Bronchial epithelial cell (primary cell): ENCODE measurements around the gene TCF25. TPM values are rescaled to one million over a fixed set of nuclear protein-coding genes. Genes with fewer than 3 reads are reported as not detected.
"Not testable (repeated sequence)": the region's sequence is repeated elsewhere in the genome, so short reads cannot be mapped to it uniquely, and the experiment has no call there.

Experiments used
- DNase-seq: peaks from one replicate; pipeline ENCODE4 v3.0.0-alpha.2; 2010; ENCODE audit warnings: low read depth
- FAIRE-seq: peaks from 2 replicates; lab custom pipeline; 2011; peaks lifted over from hg19 to GRCh38; lab: Jason Lieb, UNC
- H3K27me3 ChIP-seq: 2 replicates; pipeline ENCODE4 v1.5.1; 2011; ENCODE audit warnings: low read length; ENCODE audit not compliant: control insufficient read depth, insufficient read depth
- H3K36me3 ChIP-seq: 2 replicates; pipeline ENCODE4 v1.5.1; 2011; ENCODE audit warnings: low read length; ENCODE audit not compliant: control insufficient read depth, insufficient read depth
- H3K4me3 ChIP-seq: 2 replicates; pipeline ENCODE4 v1.5.1; 2011; ENCODE audit warnings: mild to moderate bottlenecking, low read depth, low read length, control low read depth
- CTCF ChIP-seq: IDR thresholded peaks from 2 replicates; pipeline ENCODE4 v1.5.1; 2011; ENCODE audit warnings: mild to moderate bottlenecking, moderate library complexity, low read length, control low read depth, inconsistent platforms; ENCODE audit not compliant: insufficient read depth, severe bottlenecking
- total RNA-seq: library from RNA; depleted of rRNA; stranded (reverse); fragments of >200 nt; gene quantifications from 2 replicates; pipeline ENCODE4 v1.2.1, GENCODE V29; 2014

Gene TCF25
- total RNA-seq, 1 donor from 2014 or later: 69.5 TPM

GRCh38 chr16:89828870-89829629 lies 44.3 kb upstream of the TCF25 start:
- Histone ChIP-seq H3K4me3 (peak overlapping the region; percentile 49), H3K36me3 (no peaks in the 10 kb centered on the region), H3K27me3 (no peaks in the 10 kb centered on the region)
- no peak for DNase-seq
- TF ChIP-seq CTCF: no peak
- no peak for FAIRE-seq

DNA sequence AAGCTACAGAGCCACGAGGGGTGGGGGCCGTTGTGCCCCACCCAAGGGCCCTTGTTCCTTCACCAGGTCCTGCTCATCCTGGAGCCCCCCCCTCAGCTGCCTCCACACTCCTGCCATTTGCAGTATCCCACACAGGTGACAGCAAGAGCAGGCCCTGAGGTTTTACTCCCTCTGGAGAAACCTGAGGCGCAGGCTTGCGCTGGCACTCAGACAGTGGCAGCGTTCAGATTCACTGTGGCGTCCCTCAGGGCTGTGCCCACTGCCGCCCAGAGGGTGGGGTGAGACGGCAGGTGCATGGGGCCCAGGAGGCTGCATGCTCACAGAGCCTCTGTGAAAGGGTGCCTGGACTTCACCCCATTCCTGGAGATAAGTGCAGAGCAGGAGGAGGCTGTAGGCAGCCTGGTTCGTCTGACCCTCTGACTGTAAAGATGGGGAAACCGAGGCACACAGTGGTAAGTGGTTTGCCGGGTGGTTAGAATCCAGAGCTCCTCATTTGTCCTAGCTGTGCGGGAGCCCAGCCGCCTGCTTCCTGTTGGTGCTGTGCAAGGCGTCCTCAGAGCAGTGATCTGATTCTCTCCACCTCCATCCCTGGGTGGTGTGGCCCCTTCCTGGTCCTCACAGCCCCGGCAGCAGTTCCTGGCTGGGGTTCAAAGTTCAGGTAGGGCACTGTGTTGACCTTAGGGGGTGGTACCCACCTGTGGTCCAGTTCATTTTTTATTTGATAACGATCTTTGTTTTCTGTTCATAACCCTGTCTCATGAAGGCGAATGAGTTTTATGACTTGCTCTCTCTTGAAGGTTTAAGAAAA lies 43.6 kb upstream of the TCF25 start:
- Histone ChIP-seq H3K36me3 (no peaks in the 10 kb centered on the region), H3K4me3 (no peak overlapping the region), H3K27me3 (no peaks in the 10 kb centered on the region)
- DNase-seq (no peak), FAIRE-seq (no peak)
- no peak for TF ChIP-seq CTCF

- Histone ChIP-seq H3K36me3 (no peaks in the 10 kb centered on the region), H3K4me3 (no peak overlapping the region), H3K27me3 (no peaks in the 10 kb centered on the region)
- FAIRE-seq (no peak), DNase-seq (no peak)
- no peak for TF ChIP-seq CTCF
These were observed 41.5 kb upstream of the TCF25 start for GRCh38 chr16:89831810-89832328.

GRCh38 chr16:89833664-89834363 lies 39.6 kb upstream of the TCF25 start:
- peak; percentile 32 for DNase-seq
- not testable (repeated sequence) for H3K4me3 ChIP-seq, H3K27me3 ChIP-seq, FAIRE-seq, H3K36me3 ChIP-seq

- FAIRE-seq, H3K4me3 ChIP-seq, H3K27me3 ChIP-seq, DNase-seq, H3K36me3 ChIP-seq: not testable (repeated sequence)
These were observed 38.5 kb upstream of the TCF25 start for GRCh38 chr16:89834813-89835363.

GRCh38 chr16:89836484-89836883 lies 36.9 kb upstream of the TCF25 start:
- FAIRE-seq, DNase-seq, H3K4me3 ChIP-seq, H3K27me3 ChIP-seq, H3K36me3 ChIP-seq: not testable (repeated sequence)
